GM12874 (cell line): ENCODE results near the gene BOD1.

Source experiments
- TF ChIP-seq, protein P1 (sequence below): IDR thresholded peaks from 2 replicates; pipeline ENCODE4 v1.5.1; 2011; ENCODE audit warnings: low read depth, mild to moderate bottlenecking, control low read depth, low read length, moderate library complexity; ENCODE audit not compliant: insufficient read depth

BOD1 gene

DNA sequence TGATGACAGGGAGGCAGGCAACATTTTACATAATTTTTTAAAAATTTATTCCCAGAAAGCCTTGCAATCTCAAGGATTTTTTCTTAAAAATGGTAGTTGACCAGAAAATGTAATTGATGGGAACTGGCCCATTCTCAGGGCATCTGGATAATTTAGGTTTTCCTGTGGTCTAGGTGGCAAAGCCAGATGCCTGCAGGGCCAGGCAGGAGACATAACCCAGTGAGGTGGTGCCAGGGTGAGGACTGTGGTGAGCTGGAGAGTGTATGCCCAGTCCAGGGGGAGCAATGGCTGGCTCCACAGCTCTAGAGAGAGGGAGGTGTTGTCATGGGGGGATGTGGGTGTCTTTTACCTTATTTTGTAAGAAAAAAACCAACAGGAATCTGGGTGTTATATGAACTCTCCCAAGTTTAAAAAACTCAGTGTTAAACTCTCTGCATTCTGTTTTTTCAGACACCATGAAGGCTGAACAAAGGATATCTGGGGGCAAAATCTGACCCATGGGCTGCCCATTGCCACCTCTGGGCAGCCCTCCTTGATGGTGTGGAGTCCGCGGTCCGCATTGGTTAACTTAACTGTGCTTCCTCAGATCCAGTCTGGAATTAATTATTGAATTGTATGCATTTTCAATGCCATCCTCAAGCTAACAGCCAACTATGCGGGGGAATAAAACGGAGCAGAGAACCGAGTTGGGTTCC, 43.9 kb downstream of the BOD1 start:
- TF ChIP-seq, protein P1, sequence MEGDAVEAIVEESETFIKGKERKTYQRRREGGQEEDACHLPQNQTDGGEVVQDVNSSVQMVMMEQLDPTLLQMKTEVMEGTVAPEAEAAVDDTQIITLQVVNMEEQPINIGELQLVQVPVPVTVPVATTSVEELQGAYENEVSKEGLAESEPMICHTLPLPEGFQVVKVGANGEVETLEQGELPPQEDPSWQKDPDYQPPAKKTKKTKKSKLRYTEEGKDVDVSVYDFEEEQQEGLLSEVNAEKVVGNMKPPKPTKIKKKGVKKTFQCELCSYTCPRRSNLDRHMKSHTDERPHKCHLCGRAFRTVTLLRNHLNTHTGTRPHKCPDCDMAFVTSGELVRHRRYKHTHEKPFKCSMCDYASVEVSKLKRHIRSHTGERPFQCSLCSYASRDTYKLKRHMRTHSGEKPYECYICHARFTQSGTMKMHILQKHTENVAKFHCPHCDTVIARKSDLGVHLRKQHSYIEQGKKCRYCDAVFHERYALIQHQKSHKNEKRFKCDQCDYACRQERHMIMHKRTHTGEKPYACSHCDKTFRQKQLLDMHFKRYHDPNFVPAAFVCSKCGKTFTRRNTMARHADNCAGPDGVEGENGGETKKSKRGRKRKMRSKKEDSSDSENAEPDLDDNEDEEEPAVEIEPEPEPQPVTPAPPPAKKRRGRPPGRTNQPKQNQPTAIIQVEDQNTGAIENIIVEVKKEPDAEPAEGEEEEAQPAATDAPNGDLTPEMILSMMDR = no peak

DNA sequence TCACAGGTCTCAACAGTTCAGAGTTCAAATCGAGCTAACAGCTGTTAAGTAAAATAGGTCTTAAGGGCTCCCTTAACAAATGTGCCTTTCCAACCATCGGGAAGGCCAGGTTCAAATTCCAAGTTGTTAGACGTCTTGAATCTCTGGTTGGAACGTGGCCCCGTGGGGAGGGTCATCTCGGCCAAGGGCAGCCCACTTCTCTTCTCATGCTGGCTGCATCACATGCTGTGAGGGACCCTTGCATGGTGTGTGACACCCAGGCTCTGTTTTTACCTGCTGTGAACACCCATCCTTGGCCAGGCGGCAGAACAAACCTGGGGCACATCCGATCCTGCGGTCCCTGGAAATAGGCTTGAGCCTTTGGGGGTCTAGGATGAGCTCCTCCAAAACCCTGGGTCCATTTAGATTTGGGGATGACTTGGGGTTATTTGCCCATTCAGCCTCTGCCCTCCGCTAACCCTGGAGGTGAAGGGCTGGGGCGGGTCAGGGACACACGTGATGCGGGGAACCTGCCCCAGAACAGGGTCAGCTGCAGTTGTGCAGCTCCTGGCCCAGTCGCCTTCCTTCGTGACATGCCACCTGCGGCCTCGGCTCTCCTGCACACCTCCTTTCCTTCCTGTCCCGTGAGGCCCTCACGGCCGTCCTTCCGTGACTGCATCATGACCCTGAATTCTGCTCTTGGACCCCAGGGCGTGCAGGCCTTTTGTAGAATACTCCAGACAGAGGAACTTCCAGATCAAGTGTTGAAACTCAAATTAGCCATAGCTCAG, 45.9 kb downstream of the BOD1 start:
- TF ChIP-seq, protein P1 = no peak

GRCh38 chr5:173568703-173569102, 47.7 kb downstream of the BOD1 start:
- TF ChIP-seq, protein P1 = no peak

DNA sequence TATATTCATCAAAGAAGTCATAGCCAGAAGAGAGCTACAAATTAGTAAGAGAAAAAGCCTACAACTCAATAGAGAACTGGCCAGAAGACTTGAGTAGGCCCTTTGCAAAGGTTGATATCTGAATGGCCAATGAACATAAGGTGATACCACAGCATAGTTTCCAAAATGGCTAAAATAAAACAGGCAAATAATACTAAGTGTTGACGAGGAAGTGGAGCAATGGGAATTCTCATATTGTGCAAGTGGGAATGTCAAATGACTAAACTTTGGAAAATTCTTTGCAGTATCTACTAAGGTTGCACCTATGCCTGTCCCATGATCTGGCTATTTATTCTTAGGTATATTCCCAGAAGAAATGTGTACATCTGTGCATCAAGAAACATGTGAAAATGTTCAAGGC, 48.3 kb downstream of the BOD1 start:
- TF ChIP-seq, protein P1 = no peak

GRCh38 chr5:173567548-173567947, 48.9 kb downstream of the BOD1 start:
- TF ChIP-seq, protein P1 = no peak

GRCh38 chr5:173565491-173566072, 50.9 kb downstream of the BOD1 start:
- TF ChIP-seq, protein P1 = no peak

DNA sequence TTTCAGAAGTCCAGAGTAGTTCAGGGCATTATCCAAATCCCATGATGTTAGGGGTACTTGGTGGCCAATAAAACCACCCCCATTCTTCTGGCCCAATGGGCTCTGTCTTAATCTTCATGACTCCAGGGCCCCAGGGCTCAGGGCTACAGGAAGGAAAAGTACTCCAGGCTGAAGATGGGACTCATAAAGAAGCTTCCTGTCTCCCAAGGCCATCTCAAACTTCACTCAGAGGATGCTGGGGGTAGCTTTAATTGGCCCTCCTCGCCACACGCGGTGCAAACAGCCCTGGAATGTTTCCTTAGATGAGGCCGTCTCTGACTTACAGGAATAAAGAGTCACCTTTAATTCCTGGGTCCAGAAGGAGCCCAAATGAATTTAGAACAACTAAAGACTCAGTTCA, 52.3 kb downstream of the BOD1 start:
- TF ChIP-seq, protein P1 = no peak
